Cortex of kidney (tissue), 1 donor: Measurements from ENCODE around the gene SFXN5.

Experiments used
- DNase-seq: peaks from one replicate; lab custom pipeline; 2025; lab: John Stamatoyannopoulos, UW

The SFXN5 gene

GRCh38 chr2:73020657-73021370 lies 50.7 kb downstream of the SFXN5 start:
- no peak for DNase-seq

- no peak for DNase-seq
These were observed 51.2 kb downstream of the SFXN5 start for GRCh38 chr2:73020306-73020656.

GRCh38 chr2:73018188-73018825 lies 53.2 kb downstream of the SFXN5 start:
- DNase-seq, result no peak

- no peak for DNase-seq
These were observed 57.6 kb downstream of the SFXN5 start for GRCh38 chr2:73013936-73014335.

GRCh38 chr2:73009177-73009839 lies 62.2 kb downstream of the SFXN5 start:
- DNase-seq, result no peak

GRCh38 chr2:73008766-73009135 lies 62.8 kb downstream of the SFXN5 start:
- no peak for DNase-seq

- DNase-seq, result no peak
These were observed 63.3 kb downstream of the SFXN5 start for GRCh38 chr2:73007991-73008765.

GRCh38 chr2:73006969-73007710 lies 64.4 kb downstream of the SFXN5 start:
- DNase-seq, result no peak

GRCh38 chr2:73004889-73005596 lies 66.5 kb downstream of the SFXN5 start:
- no peak for DNase-seq

GRCh38 chr2:73004466-73004865 lies 67.0 kb downstream of the SFXN5 start:
- DNase-seq, result no peak

- DNase-seq, result no peak
These were observed 68.5 kb downstream of the SFXN5 start for GRCh38 chr2:73003027-73003426.

GRCh38 chr2:73000808-73001570 lies 70.5 kb downstream of the SFXN5 start:
- no peak for DNase-seq

- DNase-seq, result no peak
These were observed 71.5 kb downstream of the SFXN5 start for GRCh38 chr2:72999729-73000725.

- no peak for DNase-seq
These were observed 72.8 kb downstream of the SFXN5 start for GRCh38 chr2:72998724-72999123.

- DNase-seq, result no peak
These were observed 73.3 kb downstream of the SFXN5 start for GRCh38 chr2:72998234-72998651.

GRCh38 chr2:72996117-72996502 lies 75.4 kb downstream of the SFXN5 start:
- DNase-seq, result no peak

- no peak for DNase-seq
These were observed 75.9 kb downstream of the SFXN5 start for GRCh38 chr2:72995430-72996116.

GRCh38 chr2:72994991-72995380 lies 76.5 kb downstream of the SFXN5 start:
- no peak for DNase-seq
